ENCODE results near the gene KDM1B.

DNA sequence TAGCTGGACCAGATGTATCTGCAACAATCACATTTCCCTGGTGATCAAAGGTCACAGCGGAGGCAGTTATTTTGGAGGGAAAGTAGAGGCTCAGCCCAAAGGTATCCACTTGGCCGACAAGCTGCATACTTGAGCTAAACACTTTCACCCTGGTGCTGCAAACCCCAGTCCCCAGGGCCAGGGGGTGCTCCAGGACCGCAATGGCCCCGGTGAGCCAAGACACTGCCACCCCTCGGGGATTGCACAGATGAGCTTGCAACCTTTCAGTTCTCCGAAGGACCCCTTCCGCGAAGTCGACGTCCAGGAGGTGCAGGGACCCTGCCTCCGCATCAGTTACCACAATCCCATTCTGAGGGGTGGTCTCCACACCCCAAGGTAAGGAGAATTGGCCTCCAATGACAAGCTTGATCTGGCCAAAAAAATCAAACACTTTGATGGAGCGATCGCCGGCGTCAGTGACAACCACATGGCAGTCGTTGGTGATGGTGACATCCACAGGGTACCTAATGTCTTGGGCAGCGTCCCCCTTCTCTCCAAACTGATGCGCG lies 33.6 kb upstream of the KDM1B start:
- TF ChIP-seq EZH2 (IDR thresholded peaks at IDR 0.05; ENCODE audit: low read depth, low read length, severe bottlenecking) (no peak), ZNF274 (IDR thresholded peaks at IDR 0.05; ENCODE audit: borderline replicate concordance, extremely low read depth, low read length) (no peak), POLR2AphosphoS5 (IDR thresholded peaks at IDR 0.05; ENCODE audit: low read depth, low read length) (no peak), HDAC2 (IDR thresholded peaks at IDR 0.05; ENCODE audit: borderline replicate concordance in 1 of 2, low read depth in 2 of 2, low read length in 2 of 2) (no peak), CHD2 (IDR thresholded peaks at IDR 0.05; ENCODE audit: low read length) (no peak), SRF (IDR thresholded peaks at IDR 0.05; ENCODE audit: low read depth, low read length) (no peak), GABPA (IDR thresholded peaks at IDR 0.05; ENCODE audit: borderline replicate concordance, insufficient read depth, low read length) (no peak), POLR2A (IDR thresholded peaks at IDR 0.05; ENCODE audit: control extremely low read depth in 1 of 2, low read depth in 2 of 2, low read length in 2 of 2) (no peak)
- TF ChIP-seq, protein P1, sequence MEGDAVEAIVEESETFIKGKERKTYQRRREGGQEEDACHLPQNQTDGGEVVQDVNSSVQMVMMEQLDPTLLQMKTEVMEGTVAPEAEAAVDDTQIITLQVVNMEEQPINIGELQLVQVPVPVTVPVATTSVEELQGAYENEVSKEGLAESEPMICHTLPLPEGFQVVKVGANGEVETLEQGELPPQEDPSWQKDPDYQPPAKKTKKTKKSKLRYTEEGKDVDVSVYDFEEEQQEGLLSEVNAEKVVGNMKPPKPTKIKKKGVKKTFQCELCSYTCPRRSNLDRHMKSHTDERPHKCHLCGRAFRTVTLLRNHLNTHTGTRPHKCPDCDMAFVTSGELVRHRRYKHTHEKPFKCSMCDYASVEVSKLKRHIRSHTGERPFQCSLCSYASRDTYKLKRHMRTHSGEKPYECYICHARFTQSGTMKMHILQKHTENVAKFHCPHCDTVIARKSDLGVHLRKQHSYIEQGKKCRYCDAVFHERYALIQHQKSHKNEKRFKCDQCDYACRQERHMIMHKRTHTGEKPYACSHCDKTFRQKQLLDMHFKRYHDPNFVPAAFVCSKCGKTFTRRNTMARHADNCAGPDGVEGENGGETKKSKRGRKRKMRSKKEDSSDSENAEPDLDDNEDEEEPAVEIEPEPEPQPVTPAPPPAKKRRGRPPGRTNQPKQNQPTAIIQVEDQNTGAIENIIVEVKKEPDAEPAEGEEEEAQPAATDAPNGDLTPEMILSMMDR (IDR thresholded peaks at IDR 0.05; ENCODE audit: control extremely low read depth in 1 of 3, insufficient read depth in 1 of 3, low read depth in 1 of 3, low read length in 3 of 3): peak; percentile 61 to 85 (median 68)
- TF ChIP-seq, protein P2, sequence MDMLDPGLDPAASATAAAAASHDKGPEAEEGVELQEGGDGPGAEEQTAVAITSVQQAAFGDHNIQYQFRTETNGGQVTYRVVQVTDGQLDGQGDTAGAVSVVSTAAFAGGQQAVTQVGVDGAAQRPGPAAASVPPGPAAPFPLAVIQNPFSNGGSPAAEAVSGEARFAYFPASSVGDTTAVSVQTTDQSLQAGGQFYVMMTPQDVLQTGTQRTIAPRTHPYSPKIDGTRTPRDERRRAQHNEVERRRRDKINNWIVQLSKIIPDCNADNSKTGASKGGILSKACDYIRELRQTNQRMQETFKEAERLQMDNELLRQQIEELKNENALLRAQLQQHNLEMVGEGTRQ (IDR thresholded peaks at IDR 0.05; ENCODE audit: low read length): no peak
